CD4-positive, alpha-beta T cell treated with Interleukin-15 for 4 hours (primary cell): Measurements from ENCODE around the gene MYO6.

ENCODE experiments used
- DNase-seq: peaks from one replicate; pipeline ENCODE4 v3.0.0-alpha.2; 2020; ENCODE audit warnings: low spot score

MYO6 gene

DNA sequence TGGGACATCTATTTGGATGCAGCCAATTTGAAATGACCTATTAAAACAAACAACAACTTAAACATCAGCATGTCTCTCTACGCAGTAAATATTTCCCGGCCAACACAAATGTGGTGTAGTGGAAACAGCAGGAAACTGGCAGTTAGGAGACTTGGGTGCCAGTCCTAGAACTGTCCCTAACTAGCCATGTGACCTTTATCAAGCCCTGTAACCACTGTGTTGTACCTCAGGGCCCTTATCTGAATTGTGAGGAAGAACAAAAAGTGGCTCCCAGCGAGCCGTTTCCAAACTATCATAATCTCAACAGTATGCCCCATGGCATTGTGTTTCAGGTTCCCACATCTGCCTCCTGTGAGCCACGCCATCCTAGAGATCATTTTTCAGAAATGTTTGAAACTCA lies 198.9 kb downstream of the MYO6 start:
- DNase-seq: no peak

DNA sequence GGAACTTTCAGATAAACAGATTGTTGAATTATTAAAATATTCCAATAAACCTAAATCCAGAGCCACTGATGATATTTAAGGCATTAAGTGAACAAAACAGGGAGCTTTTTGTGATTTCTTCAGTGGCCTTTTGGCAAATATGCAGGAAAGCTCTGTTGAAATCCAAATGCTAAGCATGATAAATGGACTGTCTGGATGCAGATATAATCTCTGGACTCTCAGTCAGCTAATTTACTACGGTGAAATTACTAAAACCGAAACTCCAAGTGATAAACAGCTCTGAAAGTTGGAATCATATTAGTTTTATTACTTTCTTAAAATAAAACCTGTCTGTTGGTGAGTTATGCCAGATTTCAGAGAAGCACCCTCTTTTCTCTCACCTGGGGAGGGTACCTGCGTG lies 203.1 kb downstream of the MYO6 start:
- DNase-seq: no peak

DNA sequence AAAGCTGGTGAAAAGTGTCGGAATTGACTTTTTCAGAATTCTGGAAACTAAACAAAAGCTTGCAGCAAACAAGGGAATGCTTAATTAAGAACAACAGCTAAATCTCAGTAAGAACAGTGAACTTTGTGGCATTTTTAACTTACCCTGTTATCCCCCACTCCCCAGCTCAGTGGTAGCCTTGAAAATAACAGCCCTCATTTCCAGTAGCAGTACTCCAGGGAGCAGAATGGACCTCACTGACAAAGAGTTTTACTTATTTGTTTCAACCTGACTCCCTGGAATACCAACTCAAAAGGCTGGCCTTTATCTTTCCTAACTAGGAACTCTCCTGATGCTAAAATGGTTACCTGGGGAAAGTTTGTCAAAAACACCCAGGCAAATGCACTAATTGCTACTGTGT lies 214.5 kb downstream of the MYO6 start:
- no peak for DNase-seq

DNA sequence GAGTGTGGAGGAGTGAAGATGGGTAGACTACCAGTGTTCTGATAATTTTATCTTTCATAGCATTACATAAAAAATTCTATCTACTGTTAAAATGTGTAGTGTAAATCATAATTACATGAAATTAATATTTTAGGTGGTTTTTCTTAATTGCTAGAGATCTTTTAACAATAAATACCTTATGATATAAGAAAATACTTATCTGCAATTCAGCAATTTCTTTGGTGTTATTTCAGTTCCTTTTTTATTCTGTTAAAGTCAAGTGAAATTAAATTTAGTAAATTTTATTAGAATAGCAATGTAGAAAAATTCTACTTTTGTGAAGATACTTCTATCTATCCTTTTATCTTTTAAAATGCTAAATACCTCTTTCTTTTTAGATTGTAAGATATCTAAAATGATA lies 219.1 kb downstream of the MYO6 start:
- DNase-seq: no peak
